HG02852 (cell line): Measurements from ENCODE around the gene NACC1.

Experiments used
- ATAC-seq: cut with Tn5 transposase; IDR thresholded peaks from one replicate; pipeline ENCODE4 v1.9.1; 2021; ENCODE audit warnings: mild to moderate bottlenecking, moderate library complexity; ENCODE audit not compliant: unreplicated experiment

NACC1 gene

DNA sequence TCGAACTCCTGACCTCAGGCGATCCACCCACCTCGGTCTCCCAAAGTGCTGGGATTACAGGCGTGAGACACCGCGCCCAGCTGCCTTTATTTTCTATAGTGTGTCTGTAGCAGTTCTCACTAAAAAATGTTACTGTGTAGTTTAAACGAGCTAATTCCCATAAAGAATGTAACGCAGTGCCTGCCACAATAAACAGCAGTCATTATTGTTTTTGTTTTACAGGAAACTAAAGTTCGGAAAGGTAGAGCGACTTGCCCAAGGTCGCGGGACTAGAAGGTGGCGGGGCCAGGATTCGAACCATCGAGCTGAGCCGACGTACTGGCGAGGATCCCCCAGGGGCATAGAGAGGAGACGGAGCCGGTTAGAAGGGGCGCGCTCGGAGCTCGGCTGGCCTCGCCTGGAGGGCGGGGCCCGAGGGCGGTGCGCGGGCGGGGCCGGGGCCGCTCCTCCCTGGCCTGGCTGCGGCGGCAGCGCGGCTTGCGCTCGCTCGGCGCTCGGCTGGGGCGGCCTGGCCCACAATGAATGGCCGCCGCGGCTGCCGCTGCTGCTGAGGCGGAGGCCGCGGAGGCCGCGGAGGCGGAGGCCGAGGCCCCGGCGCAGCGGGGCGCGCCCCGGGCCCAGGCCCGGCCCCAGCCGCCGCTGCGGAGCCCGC, at the start of gene NACC1:
NACC1 (plus strand) TSS at position 493 of the 652 bp plus-strand sequence. CDS start 16,944 bp downstream, outside the sequence.
- peak; percentile 54 for ATAC-seq

- no peak for ATAC-seq
Measured at GRCh38 chr19:13069415-13070359, 48.4 kb upstream of the NACC1 start.

DNA sequence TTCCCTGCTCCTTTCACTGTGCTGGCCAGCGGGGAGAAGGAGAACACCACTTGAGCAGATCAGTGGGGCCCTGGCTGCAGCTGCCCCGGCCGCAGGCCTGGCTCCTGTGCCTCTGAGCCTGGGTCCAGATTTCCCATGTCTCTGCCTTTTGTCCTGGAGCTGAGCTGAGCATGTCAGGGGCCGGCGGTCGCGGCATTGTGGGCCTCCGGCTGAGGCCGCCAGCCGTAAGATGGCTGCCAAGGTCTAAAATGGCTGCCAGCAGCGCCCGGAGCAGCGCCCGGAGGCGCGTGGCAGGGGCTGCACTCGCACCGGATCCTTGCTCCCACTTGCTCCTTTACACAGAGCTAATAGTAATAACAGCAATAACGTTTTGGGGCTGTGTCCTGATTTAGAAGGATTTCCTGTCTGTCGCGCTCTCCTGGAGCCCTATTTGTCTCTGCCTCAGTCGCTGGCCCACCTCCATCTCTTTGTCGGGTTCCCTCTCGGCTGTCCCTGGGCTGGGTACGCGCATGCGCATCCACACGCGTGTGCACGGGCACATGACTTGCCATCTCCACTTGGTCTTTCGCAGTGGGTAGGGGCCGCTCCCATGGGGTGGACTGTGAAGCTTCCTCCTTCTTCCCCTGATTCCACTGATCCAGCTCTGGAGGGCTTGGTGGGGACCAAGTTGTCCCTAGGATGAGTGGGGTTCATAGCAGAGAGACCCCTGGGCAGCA, 47.5 kb upstream of the NACC1 start:
- ATAC-seq, result no peak

DNA sequence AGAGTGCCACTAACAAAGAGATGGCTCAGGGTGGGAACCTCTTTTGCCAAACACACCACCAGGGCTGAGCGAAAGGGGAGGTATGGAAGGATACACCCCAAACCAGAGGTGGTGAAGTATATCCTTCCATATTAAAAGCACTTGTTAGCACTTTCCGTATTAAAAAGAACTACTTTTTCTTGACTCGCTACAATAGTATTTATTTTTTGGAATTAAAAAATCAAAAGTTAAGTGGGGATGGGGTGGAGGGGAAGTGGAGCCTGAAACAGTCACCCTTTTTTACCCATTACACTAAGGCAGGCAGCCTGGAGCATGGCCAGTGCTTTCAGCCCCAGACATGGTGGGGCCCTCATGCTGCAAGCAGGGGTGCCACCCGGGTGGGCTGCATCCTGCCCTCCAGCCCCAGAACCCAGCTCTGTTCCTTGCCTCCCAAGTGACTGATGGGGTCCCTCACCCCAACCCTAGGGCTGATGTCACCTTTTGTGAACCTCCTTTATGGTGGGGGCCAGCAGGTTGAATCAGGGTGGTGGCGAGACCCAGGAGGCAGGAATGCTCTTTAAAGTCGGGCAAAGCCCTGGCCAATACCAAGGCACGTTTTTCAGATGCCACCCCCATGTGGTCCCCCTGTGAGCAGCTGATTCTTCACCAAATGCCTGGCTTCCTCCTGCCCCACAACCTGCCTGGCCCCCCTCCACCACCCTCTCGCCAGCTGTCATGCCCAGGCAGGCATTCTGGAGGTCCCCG, 46.4 kb upstream of the NACC1 start:
- ATAC-seq, result no peak

DNA sequence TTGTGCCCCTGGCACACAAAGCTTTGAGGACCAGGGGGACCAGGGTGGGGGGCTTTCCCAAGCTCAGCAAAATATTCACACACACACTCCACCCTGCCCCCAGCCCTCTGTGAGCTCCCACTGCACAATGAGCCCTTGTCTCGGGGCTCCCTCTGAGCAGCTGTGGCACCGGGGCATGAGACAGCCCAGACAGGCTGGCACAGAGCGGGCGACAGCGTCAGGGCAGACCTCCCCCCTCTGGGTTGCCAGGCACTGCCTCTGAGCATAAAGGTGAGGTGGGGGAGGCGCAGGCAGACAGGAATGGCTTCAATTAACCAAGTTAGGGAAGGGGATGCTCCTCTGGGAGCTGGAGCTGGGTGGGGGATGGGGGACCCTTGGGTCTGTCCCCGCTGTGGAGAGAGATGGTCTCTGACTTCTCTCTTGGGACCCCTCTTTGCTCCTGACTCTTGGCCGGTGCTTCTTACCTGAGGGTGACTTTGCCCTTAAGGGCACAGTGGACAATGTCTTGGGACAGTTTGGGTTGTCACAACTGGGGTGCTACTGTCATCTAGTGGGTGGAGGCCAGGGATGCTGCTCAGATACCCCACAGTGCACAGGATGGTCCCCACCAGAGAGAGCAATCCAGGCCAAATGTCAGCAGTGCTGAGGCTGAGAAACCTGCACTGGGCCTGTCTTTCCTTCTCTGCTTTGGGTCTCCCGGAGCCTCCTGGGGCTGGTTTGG, 45.7 kb upstream of the NACC1 start:
- ATAC-seq, result no peak

- ATAC-seq, result no peak
Measured at GRCh38 chr19:13073263-13073662, 44.8 kb upstream of the NACC1 start.

DNA sequence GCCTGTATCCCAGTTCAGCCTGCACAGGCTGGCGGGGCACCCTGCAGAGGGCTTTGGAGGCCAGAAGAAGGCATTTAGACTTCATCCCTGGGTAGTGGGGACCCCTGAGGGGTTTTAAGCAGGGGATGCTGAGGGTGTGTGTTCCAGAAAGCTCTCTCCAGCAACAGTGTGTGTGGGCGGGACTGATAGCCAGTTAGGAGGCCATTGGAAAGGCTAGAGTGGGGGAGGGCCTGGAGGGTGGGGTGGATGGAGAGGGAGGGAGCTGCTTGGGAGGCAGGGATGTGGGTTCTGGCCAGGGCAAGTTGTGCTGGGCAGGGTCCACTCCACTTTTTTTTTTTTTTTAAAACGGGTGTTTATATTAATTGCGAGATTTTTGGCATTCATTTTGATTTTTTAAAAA, 43.7 kb upstream of the NACC1 start:
- ATAC-seq, result no peak

GRCh38 chr19:13076320-13076719, 41.7 kb upstream of the NACC1 start:
- no peak for ATAC-seq

GRCh38 chr19:13076787-13077186, 41.3 kb upstream of the NACC1 start:
- ATAC-seq, result no peak

- ATAC-seq, result no peak
Measured at GRCh38 chr19:13077240-13077639, 40.8 kb upstream of the NACC1 start.

- no peak for ATAC-seq
Measured at GRCh38 chr19:13078381-13078780, 39.7 kb upstream of the NACC1 start.

- ATAC-seq, result no peak
Measured at GRCh38 chr19:13078897-13079541, 39.0 kb upstream of the NACC1 start.

GRCh38 chr19:13079542-13079986, 38.5 kb upstream of the NACC1 start:
- ATAC-seq, result no peak

DNA sequence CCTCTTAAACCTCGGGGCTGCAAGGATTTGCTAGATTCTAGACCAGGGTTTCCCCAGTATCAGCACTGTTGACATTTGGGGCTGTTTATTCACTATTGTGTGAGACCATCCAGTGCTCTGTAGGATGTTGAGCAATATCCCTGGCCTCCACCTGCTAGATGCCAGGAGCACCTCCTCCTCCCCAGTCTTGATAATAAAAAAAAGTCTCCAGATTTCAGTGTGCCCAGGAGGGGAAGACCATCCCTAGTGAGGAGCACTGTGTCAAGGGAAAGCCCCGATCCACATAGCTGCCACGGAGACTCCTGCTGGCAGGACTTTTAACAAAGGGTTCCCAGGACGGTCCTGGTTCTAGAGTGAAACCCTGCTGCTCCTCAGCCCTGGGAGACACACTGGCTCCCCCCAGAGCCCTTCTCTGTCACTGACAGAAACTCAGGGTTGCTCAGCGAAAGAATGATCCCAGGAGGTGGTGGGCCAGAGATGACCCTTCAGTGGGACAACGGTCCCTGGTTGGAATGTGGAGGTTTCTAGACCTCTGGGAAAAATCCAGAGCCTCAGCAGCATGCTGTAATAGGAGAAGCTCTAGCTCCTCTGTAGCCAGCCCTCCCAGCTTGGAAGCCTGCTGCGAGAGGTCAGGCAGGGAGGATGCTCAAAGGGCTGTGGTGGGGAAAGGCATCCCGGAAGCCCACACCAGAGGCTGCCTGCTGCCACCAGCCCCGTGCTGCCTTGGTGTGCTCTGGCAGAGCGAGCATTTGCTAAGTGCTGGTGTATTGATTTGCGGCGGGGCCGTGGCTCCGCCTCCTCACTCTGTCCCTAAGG, 35.7 kb upstream of the NACC1 start:
- ATAC-seq, result no peak

DNA sequence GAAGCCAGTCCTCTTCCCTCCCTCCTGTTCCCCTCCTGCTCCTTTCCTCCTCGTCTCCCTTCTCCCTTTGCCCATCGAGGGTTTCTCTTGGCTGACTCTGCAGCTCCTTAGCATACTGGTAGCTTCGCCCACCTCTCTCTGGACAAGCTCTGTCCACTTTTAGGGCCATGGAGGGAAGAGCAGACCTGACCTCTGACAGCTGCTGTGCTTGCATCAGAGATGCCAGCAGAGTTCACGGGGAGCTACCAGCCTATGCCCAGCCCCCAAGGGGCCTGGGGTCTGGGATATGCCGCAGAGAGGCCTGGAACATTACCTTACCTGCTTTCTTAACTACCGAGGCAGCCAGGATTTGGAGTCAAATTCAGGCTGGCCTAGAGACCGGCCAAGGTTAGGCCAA, 35.1 kb upstream of the NACC1 start:
- ATAC-seq, result no peak

DNA sequence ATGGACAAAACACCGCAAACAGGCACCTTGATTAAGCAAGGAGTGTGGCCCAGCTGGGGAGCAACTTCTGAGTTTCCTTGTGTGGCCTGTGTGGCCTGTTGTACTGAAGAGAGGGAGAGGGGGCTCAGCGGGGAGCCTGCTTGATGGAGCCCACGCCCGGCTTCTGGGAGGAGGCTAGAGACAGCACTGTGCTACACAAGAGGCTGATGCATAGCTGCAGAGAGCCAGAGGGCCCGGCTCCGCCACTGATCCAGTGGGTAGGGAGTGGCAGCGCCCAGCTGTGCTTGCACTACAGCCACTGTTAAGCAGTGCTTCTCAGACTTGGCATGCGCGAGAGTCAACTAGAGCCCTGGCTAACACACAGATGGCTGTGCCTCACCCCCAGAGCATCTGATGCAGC, 34.4 kb upstream of the NACC1 start:
- ATAC-seq, result no peak

GRCh38 chr19:13085666-13086065, 32.4 kb upstream of the NACC1 start:
- no peak for ATAC-seq

DNA sequence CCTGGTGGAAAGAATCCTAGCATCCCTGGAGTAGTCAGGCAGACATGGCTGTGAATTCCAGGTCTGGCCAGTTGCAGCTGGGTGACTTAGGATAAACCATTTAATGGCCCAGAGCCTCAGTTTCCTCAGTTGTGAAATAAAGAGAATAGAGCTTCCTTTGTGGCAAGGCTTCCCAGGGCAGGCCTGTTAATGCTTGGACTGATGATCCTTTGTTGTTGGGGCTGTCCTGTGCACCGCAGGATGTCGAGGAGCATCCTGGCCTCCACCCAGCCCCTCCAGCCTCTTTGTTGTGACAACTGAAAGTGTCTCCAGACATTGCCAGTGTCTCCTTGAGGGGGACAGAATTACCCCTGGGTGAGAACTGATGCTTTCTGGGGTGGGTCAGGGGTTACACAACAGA, 31.7 kb upstream of the NACC1 start:
- no peak for ATAC-seq

- ATAC-seq, result no peak
Measured at GRCh38 chr19:13087295-13087694, 30.8 kb upstream of the NACC1 start.
